ENCODE results near the gene MYRFL.

MYRFL gene

GRCh38 chr12:69888901-69889300 lies 63.9 kb downstream of the MYRFL start:
- Histone ChIP-seq H3K4me3 (IDR thresholded peaks at IDR 0.05; ENCODE audit: insufficient read depth, low read depth, low read length) (no peak overlapping the region), H3K36me3 (ENCODE audit: insufficient read depth) (no peaks in the 10 kb centered on the region), H3K4me2 (no peak overlapping the region), H3K4me1 (ENCODE audit: low read depth, poor library complexity, severe bottlenecking) (peaks cover 62% of the 10 kb centered on the region), H3K27me3 (ENCODE audit: insufficient read depth, low read depth) (no peaks in the 10 kb centered on the region), H4K20me1 (ENCODE audit: insufficient read depth) (no peaks in the 10 kb centered on the region), H3K79me2 (ENCODE audit: insufficient read depth, low read depth) (no peaks in the 10 kb centered on the region), H2AFZ (ENCODE audit: low read depth) (no peak overlapping the region), H3K9ac (no peak overlapping the region), H3K27ac (no peak overlapping the region)
- TF ChIP-seq CTCF (conservative IDR thresholded peaks at IDR 0.05; ENCODE audit: low read depth, low read length) = no peak

DNA sequence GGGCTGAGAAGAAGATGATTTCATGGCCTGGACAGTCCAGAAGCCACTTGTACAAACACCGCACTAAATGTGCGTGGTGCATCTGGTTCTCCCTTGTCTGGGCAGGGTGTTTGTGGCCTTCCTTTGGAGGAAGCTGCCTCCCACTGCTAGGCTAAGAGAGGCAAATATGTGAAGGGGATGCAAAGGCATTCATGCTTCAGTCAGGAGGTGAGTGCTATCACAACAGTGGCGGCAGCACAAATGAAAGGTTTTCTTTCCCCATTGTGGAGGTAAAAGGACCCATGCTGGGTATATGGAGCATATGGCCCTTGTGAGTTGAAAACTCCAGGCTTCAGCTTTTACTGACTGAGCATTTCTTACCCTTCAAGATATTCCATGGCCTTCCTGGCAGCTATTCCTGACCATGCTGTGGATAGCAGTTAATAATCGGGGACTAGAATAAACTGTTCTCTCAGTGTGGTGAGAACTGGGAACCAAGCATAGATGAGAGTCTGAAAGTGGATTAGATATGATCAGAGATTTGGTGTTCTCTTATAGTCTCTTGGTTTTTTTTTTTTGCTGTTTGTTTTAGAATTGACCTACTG lies 69.9 kb downstream of the MYRFL start:
- H3K27me3 ChIP-seq (ENCODE audit: insufficient read depth, low read depth) = no peaks in the 10 kb centered on the region
- peak overlapping the region; percentile 75; the same call in 1 of the 2 replicates for H3K4me2 ChIP-seq
- H4K20me1 ChIP-seq (ENCODE audit: insufficient read depth) = no peaks in the 10 kb centered on the region
- H3K4me3 ChIP-seq (IDR thresholded peaks at IDR 0.05; ENCODE audit: insufficient read depth, low read depth, low read length) = no peak overlapping the region
- H3K36me3 ChIP-seq (ENCODE audit: insufficient read depth) = no peaks in the 10 kb centered on the region
- peak overlapping the region; percentile 77 for H2AFZ ChIP-seq (ENCODE audit: low read depth)
- no peak for TF ChIP-seq CTCF (conservative IDR thresholded peaks at IDR 0.05; ENCODE audit: low read depth, low read length)
- no peaks in the 10 kb centered on the region for H3K79me2 ChIP-seq (ENCODE audit: insufficient read depth, low read depth)
- H3K27ac ChIP-seq = peak overlapping the region; percentile 74; the same call in 1 of the 2 replicates
- H3K9ac ChIP-seq = no peak overlapping the region; the same call in 1 of the 2 replicates
- H3K4me1 ChIP-seq (ENCODE audit: low read depth, poor library complexity, severe bottlenecking) = peaks cover 77% of the 10 kb centered on the region

DNA sequence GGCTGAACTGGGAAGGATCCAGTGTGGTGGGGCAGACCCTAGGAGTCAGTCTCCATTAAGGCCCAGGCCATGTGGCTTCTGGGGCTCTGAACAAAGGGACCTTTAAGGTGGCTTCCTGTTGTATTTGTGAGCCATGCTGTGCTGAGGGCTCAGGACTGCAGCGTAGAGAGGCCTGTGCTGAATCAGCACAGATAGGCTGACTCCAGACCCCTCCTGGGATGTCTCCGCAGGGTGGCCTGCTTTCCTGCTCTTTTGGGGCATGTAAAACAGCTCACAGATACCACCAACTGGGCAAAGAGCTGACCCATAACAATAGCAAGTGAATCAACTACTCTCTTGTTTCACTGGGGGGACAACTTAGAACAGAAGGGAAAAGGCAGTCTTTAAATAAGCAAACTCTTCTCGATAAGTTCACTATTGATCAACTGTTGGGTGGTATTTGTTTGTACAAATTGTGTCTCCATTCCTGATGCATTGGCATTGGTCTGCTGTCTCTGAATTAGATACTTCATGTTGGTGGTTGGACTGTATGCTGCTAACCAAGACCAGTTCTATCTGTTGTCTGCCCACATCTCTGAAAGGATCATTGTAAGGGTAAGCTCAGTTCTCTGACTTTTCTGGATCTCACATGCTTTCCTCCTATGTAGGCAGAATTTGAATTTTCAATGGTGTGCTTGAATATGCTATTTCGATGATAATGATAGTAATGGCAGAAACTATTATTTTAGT lies 71.8 kb downstream of the MYRFL start:
- H2AFZ ChIP-seq (ENCODE audit: low read depth) = peak overlapping the region; percentile 3; the same call in 1 of the 2 replicates
- H3K4me1 ChIP-seq (ENCODE audit: low read depth, poor library complexity, severe bottlenecking) = peaks cover 75% of the 10 kb centered on the region
- no peaks in the 10 kb centered on the region for H3K79me2 ChIP-seq (ENCODE audit: insufficient read depth, low read depth)
- TF ChIP-seq CTCF (conservative IDR thresholded peaks at IDR 0.05; ENCODE audit: low read depth, low read length) = no peak
- no peaks in the 10 kb centered on the region for H3K36me3 ChIP-seq (ENCODE audit: insufficient read depth)
- H3K4me3 ChIP-seq (IDR thresholded peaks at IDR 0.05; ENCODE audit: insufficient read depth, low read depth, low read length) = no peak overlapping the region
- peak overlapping the region; percentile 74 for H3K27ac ChIP-seq
- peak overlapping the region; percentile 33; the same call in 1 of the 2 replicates for H3K9ac ChIP-seq
- peak overlapping the region; percentile 75 for H3K4me2 ChIP-seq
- H3K27me3 ChIP-seq (ENCODE audit: insufficient read depth, low read depth) = no peaks in the 10 kb centered on the region
- H4K20me1 ChIP-seq (ENCODE audit: insufficient read depth) = no peaks in the 10 kb centered on the region

- Histone ChIP-seq H3K4me3 (IDR thresholded peaks at IDR 0.05; ENCODE audit: insufficient read depth, low read depth, low read length) (no peak overlapping the region), H3K36me3 (ENCODE audit: insufficient read depth) (no peaks in the 10 kb centered on the region), H3K79me2 (ENCODE audit: insufficient read depth, low read depth) (no peaks in the 10 kb centered on the region), H3K9ac (peak overlapping the region; percentile 33; the same call in 1 of the 2 replicates), H3K4me2 (peak overlapping the region; percentile 75), H4K20me1 (ENCODE audit: insufficient read depth) (no peaks in the 10 kb centered on the region), H2AFZ (ENCODE audit: low read depth) (peak overlapping the region; percentile 24; the same call in 1 of the 2 replicates), H3K4me1 (ENCODE audit: low read depth, poor library complexity, severe bottlenecking) (peaks cover 75% of the 10 kb centered on the region), H3K27ac (peak overlapping the region; percentile 74), H3K27me3 (ENCODE audit: insufficient read depth, low read depth) (no peaks in the 10 kb centered on the region)
- TF ChIP-seq CTCF (conservative IDR thresholded peaks at IDR 0.05; ENCODE audit: low read depth, low read length) = 0 out of 2 replicates have a peak, but pooled peaks have one; percentile 7
Observed at GRCh38 chr12:69897744-69898143, 72.7 kb downstream of the MYRFL start.
